GM21786 (cell line): ENCODE data around the gene KLF6.

Experiments
- ATAC-seq: cut with Tn5 transposase; IDR thresholded peaks from one replicate; pipeline ENCODE4 v1.9.1; 2021; ENCODE audit not compliant: unreplicated experiment

The KLF6 gene

DNA sequence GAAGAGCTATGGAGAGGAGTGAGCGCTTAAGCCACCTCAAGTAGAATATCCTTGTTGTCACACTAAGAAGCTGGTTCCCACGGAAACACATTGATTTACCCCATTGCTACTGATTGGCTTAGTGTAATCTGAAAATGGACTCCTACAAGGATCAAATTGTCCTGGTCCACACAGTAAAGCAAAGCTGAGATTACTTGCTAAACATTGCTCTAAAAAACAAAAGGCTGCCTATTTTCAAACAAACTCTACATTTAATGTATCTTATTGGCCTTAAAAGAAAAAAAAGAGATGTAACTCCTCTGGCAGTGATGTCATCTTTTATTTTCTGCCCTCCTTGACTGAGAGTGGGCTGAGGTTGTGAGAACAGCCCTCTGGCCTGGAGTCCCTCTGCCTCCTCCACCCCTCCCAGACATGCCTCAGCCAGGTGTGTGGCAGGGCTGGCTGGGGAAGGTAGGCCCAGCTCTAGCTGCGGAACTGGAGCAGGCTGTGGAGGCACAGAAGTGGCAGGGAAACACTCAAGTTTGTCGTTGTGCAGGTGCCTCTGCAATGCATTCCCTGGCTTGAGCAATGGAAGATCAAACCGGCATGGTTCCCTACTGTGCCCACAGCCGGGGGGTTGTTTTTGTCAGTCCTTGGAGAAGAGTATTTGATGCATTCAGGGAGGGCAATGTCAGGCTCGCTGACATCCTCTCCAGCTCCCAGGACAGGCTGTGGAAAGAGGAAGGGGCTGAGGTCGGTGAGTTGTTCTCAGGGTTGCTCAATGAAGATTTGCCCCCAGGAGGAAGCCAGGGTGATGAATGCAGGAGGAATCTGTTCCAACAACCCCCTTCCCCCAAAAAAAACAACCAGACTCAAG lies 9.1 kb downstream of the KLF6 start:
- no peak for ATAC-seq

DNA sequence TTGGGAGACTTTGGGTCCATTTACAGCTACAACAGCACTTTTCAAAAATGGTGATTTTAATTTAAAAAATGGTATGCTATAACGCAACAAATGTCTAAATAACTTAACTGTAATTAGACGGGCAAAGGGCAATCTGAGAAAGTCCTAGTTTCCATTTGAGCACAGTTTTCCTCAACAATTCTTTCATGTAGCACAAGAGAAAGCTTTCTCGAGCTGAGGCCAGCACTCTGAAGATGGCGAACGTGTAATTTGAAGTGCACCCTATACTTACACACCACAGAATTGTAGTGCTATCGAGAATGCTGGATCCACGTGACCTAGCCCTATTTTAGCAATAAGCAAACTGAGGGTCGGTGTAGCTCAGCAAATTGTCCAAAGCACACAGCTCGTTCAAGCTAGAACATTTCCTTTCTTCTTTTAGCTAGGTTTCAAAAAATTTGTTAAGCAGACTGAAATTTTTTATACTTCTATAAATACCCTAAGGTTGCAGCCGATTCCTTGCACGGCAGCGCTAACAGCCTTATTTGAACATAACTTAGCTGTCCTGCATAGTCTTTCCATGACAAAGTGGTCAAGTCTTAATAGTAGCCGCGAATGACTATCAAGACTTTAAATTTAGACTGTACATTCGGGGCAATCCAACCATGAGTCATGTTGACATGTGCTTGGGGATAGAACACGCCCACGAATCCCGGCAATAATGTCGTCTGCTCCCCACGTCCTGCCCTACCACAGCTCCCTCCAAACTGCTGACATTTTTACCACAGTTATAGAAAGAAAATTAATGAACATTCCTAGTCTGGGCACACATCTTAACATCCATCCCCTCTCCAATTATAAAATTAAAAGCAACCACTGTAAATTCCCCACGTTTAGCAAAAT lies 10.0 kb downstream of the KLF6 start:
- ATAC-seq: no peak

DNA sequence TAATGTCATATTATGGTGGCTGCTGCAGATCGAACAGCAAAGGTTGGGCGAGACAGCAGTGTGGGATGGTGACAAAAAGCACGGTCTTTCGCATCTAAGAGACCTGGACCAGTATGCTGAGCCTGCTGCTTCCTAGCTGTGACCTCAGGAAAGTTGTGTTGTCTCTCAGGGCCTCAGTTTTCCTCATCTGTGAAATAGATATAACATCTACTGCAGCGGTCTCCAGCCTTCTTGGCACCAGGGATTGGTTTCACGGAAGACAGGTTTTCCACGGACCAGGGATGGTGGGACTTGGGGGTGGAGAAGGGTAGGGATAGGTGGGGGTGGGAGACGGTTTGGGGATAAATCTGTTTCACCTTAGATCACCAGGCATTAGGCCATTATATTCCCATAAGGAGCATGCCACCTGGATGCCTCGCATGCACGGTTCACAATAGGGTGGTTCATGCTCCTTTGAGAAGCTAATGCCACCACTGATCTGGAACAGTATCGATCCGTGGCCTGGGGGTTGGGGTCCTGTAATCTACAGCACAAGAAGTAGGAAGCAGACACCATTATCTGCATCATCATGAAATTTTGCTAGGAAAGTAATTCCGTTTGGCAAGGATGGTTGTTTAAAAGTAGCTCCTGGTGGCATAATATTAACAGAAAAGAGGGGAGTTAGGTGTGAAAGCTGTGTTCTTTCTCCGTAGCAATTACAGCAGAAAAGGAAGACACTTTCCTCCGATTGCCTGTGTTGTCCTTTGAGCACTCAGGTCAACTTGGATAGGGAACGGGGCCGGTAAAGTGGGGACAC lies 10.8 kb downstream of the KLF6 start:
- ATAC-seq: no peak

DNA sequence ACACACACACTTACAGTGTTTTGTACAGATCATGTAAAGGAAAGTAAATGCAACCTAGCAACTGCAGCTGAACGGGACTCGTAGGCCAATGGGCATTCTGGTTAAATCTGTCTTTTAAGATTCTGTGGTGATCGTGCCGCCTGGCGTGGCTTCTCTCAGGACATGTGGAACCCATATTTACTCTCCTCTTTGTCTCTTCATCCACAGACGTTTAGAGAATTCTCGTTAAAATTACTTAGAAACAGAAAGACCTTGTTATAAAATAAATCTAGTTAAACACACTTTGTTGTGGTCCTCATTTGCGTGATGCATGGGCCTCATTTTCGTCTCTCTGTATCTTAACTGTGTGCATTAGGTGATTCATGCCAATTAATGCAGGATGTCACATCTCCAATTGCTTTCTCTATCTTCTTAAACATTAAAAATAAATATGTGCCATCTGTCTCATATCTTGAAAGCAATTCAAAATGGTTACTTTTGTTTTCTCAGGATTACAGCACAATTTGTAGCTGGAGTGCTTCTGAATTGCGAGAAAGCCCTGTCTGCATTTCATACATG lies 11.5 kb downstream of the KLF6 start:
- ATAC-seq: no peak

DNA sequence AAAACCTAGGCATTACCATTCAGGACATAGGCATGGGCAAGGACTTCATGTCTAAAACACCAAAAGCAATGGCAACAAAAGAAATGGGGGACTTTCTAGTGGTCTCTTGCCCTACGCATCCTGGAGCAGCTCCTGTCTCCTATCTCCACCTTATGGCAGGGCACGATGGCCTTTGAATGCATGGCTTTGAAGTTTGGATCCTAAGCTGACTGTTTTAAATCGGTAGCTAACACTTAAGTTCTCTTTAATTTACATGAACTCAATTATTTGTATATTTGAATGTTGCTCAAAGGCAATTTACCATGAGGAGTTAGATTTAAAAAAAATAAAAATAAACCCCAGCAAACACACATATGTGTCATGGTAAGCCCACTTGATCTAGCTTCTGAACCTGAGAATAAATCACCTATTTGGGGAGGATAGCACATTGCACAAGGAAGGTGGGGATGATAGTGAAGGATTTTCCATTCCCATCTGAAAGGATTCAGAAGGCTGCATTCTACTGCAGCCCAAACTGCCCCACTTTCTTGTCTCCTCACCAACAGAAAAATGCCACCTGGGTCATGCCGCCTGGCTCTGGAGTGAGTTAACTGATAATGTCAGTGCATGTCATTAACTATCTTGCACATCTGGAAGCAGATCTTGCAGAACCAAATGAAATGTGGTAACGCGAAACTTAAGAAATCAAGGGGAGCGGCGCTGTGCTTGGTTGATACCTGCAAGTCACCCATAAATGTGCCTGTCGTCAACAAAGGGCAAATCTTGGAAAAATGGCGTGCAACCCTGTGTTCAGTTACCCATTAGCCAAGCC lies 12.4 kb downstream of the KLF6 start:
- ATAC-seq: no peak

DNA sequence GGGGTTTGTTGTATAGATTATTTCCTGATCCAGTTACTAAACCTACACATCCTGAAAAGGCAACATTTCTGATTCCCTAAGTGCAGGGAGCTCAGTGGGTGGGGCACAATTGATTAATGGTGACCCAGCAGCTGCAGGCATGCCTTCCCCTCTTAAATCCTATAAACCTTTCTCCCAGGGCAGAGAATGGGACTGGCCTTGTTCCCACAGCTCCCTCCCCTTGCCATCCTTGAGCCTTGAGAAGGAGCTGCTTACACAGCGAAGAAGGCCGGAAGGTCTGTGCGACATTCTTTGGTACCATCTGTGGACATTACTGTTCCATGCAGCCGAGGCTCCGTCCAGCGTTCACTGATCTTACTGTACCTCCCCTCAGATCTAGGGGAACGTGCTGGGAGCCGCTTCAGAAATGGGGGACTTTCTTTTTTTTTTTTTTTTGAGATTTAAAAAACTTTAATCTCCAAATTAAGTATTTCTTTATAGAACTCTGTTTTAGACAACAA lies 14.3 kb downstream of the KLF6 start:
- no peak for ATAC-seq

DNA sequence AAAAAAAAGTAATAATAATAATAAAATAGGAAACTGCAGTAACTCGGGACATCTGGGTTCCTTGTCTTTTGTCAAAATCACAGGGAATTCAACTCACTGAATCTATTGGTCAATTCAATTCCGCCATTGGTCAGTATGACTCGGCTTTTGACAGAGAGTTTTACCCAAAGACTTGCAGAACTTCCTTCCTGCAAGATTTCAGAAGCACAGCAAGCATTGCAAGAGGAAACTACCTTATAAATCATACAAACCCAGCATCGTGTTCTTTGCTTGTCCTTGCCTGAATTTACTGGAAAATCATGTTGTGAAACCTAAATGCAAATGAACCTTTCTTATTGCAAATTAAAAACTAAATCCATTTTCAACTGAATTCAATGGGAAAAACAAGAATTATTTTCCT lies 15.5 kb downstream of the KLF6 start:
- no peak for ATAC-seq

DNA sequence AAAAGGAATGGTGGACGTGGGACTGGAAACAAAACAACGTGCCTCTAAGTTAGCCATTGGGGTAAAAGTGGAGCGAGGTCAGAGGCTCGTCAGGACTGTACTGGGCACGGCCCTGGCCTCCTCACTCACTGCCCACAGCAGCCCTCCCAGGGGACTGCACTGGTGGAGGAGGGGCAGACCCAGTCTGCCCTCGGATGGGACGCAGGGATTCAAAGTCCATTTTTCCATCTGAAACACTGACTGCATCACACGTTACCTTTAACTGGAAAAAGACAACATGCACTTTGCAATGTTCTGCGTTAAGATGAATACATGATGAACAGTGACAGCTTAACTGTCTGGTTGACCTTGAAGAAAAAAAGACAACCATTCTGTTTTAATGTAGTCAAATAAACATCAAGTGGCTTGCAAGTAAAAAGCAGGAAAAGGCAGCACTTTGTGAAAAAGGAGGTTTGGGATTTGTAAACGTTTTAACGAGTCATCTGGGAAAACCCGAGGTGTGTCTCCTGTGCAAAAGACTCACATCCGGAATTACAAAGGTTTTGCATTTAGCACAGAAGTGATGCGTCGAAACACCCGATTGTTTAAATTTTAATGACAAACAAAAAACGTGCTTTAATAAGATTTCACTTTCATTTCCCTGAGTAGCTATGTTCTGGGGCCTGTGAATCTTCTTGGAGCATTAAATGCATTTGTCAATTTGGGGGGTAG lies 18.8 kb downstream of the KLF6 start:
- ATAC-seq: no peak

DNA sequence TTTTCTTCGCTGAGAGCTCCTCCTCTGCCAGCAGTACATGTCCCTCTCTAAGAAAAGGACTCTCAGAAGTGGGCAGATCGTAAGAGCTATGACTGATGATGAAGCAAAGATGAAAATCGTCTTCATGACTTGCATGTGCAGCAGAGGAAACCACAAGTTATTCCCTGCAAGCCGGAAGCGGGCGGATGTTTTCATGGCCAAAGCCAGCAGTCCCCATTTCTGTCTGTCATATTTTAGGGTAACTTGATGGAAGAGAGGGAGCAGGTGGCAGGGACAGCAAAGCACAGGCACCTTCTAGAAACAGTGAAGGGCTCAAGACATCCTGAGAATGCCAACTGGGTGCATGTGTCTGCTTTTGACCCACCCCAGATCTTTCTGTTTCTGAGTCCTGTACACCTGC lies 19.9 kb downstream of the KLF6 start:
- ATAC-seq: no peak

DNA sequence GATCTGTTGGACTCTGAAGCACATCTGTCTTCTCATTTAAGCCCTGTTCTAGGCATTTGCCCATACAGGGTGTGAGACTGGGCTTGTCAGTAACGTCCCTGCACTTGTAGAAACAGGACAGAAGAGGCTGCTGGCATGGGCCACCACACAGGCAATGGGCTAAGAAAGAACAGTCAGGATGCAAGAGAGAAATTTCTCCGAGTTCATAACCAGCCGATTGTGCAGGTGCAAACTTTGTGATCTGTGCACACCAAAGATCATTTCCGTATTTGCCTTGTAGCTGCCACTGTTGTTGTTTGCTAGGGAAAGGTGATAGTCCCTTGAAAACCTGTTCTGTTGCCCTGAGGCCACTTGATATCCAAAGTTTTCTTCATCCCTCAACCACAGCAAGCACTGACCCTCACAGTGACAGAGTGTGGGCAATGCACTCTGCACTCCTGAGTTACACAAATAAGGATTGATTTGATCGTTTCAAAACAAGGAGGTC lies 20.3 kb downstream of the KLF6 start:
- ATAC-seq: no peak

DNA sequence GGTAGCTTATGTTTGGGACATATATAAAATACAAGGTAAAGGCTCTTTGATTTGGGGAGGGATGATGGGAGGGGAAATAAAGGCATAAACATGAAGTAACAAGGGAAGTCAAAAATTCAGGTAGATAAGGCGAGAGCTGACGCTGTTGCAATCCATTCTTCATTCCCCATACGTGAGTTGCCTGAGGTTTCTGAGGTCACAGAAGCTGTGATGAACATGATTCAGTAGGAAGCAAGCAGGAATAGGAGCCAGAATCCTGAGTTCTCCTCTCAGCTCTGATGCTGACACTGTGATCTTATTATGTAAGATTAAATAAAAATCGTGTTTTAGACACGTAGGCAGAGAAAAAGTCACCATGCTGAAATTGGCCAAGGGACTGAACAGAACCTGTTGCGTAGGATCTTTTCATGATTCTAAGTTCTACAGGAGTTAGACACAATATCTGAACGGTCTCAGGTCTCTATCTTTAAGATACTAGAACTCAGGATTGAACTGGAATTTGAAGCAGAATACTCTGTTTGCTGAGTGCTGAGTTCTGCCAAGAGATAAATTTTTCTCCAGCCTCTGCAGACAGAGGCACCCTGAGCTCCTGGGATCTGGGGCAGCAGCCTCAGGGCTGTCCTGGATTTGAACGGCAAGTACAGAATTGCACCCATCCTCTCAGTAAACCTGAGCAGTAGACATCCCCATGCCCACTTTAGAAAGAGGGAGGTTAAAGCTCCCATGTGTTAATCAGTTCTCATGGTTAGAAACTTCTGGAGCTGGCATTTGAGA lies 21.0 kb downstream of the KLF6 start:
- no peak for ATAC-seq

DNA sequence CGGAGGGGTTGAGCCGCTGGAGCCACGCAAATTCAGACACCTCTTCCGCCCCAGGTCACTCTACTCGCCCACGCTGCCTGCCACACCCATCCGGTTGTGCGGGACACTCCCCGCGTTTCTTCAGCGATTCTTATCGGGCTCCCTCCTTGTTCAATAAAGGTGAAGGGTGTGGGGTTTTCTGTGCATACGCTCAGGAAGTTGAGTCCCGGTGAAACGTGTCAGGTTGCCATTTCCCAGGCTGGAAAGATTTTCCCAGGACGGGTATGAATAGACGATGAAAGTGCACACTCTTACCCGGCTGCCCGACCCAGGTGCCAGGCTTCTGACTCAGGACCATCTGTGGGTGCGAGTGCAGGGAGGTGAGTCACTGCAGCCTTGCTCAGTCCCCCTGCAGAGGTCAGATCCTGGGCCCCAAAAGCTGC lies 22.0 kb downstream of the KLF6 start:
- no peak for ATAC-seq

DNA sequence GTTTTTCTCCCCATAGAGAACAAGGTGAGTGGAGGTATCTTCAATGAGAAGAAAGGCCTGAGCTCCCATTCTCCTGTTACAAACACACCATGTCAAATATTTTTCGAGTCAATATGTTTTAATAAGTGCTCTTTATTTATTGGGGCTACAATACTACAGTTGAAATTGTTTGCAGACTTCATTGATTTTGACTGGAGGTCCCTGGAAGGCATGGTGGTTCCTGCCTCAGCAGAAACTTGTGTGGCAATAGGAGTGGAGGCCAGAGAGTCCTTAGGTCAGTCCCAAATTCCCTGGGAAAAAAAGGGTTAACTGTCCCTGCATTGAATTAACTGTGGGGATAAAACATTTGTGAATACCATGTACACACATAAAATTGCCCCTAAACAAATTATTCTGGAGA lies 22.7 kb downstream of the KLF6 start:
- no peak for ATAC-seq

DNA sequence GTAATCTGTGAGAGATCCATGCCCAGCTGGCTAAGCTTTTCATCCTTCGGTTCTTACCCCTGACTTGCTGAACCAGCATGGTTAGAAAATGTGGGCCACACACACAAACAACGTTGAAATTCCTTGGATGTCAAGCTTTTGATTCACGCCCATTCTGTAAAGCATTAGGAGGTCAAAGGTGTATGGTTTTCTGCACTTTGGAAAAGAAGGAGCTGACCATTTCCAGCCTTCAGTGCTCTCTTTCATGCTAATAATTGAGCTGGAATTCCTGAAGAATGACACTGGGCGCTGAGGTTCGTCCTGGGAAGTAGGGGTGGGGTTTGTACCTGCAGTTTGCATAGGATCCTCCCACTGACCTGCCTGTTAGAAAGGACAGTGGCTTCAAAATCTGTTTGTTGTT lies 23.1 kb downstream of the KLF6 start:
- ATAC-seq: no peak

DNA sequence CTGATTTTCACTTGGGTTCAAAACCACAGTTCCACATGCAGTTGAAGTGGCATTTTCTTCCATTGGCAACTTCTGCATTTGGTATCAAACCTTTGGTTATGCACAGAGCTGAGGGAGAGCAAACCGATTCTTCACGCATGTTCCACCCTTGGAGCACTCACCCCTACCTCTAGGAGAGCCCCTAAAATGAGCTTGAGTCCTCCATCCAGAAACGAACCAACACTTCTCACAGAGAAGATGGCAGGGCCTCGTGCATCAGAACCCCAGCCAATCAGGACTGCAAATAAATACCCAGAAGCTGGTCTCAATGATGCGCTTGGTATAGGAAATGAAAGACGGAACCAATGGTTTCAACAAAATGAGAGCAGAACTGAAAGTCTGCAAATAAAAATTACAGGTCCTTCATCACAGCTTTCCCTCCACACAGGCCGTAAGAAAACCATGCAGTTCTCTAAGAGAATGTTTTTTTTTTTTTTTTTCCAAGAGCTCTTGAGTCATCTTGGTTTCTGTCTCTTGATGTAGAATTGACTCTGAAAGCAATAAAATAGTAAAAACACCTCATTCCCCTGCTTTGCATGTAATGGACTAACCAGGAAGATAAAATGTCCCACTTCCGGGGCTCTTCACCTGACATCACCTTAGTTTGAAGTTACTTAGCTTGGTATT lies 23.9 kb downstream of the KLF6 start:
- peak; percentile 43 for ATAC-seq

DNA sequence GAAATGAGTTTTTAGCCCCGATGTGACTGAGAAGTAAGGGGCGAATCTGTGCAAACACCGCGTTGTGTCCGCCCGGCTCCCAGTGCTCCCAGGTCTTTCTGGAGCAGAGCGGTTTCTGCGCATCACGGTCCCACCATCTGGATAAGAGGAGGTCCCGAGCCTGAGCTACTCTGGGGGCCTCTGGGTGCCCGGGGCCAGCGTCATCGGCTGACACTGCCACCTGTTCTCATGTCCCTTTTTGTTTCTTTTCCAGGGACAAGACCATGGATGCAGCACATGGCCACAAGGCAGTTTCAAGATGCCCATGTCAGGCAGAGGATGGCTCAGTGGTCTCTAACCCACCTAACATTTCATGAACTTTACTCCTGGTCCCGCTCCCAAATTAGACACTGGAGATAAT lies 24.9 kb downstream of the KLF6 start:
- no peak for ATAC-seq

DNA sequence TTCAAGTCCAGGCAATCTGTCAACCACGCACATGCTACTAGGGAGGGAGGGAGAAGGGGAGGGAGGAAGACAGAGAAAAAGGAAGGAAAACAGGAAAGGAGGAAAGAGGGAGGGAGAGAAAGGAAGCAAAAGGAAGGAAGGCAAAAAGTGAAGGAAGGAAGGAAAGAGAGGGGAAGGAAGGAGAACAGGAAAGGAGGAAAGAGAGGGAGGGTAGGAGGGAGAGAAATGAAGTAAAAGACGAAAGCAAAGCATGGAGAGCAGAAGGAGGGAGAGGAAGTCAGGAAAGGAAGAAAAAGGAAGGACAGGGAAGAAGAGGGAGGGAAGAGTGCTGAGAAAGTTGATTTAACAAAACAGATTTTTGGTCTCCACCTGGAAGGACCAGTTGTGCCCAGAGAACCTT lies 25.6 kb downstream of the KLF6 start:
- no peak for ATAC-seq

DNA sequence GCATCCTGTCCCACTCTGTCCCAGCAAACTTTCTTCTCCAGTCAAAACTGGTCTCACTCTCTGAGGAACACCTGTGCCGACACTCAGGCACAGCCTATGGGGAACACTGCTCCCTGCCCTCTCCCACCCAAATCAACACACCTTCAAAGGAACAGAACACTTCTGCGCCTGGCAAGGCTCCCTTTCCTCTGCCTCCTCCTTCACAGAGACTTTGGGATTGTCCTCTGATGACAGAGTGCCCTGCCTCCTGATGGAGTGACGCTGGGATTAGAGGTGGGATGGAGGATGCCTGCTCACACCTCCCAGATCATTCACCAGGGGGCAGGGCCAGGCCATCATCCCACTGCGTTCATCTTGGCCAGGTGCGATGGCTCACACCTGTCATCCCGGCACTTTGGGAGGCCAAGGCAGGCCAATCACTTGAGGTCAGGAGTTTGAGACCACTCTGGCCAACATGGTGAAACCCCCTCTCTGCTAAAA lies 26.5 kb downstream of the KLF6 start:
- ATAC-seq: no peak
